Fibroblast of pulmonary artery (primary cell): ENCODE data around the gene NIN.

ENCODE experiments used
- DNase-seq: peaks from one replicate; pipeline ENCODE4 v3.0.0-alpha.2; 2010; ENCODE audit warnings: low read depth
- H3K4me3 ChIP-seq: replicated peaks from 2 replicates; pipeline ENCODE4 v1.5.1; 2011; ENCODE audit warnings: low read depth, mild to moderate bottlenecking, control low read depth, low read length, moderate library complexity
- TF ChIP-seq, protein P1 (sequence below): IDR thresholded peaks from 2 replicates; pipeline ENCODE4 v1.5.1; 2011; ENCODE audit warnings: mild to moderate bottlenecking, control low read depth, low read length, inconsistent platforms; ENCODE audit errors: missing control alignments

The NIN gene

DNA sequence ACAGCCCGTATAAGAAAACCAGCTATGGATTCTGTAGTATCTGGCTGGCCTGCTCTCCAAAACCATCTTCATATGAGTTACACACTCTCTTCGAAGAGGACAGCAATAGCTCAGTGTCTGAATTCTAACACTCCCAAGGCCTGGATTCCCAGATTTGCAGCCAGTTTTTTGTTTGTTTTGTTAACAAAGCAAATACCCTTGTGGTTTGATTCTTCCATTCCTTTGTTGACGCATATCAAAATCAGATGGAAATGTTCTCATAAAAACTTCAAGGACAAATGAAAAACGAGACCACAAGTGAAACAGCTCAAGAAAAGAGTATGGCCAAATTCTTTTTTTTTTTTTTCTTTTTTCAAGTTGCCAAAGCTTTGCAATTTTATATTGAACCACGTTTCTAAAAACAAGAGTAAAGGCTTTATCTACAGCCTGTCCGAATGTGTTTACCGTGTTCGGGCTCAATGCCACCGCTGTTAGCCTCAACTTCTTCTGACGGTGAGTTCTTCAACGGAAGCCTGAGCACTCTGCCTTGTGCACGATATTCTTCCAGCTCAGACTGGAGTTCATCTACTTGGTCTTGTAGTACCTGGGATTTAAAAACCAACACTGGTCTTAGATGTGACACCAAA, 67.5 kb downstream of the NIN start:
- TF ChIP-seq, protein P1, sequence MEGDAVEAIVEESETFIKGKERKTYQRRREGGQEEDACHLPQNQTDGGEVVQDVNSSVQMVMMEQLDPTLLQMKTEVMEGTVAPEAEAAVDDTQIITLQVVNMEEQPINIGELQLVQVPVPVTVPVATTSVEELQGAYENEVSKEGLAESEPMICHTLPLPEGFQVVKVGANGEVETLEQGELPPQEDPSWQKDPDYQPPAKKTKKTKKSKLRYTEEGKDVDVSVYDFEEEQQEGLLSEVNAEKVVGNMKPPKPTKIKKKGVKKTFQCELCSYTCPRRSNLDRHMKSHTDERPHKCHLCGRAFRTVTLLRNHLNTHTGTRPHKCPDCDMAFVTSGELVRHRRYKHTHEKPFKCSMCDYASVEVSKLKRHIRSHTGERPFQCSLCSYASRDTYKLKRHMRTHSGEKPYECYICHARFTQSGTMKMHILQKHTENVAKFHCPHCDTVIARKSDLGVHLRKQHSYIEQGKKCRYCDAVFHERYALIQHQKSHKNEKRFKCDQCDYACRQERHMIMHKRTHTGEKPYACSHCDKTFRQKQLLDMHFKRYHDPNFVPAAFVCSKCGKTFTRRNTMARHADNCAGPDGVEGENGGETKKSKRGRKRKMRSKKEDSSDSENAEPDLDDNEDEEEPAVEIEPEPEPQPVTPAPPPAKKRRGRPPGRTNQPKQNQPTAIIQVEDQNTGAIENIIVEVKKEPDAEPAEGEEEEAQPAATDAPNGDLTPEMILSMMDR: no peak
- DNase-seq: peak; percentile 53

GRCh38 chr14:50762931-50763300, 68.0 kb downstream of the NIN start:
- no peak overlapping the region for H3K4me3 ChIP-seq
- TF ChIP-seq, protein P1: no peak
- DNase-seq: no peak

More for the DNA sequence above, 67.5 kb downstream of the NIN start:
- H3K4me3 ChIP-seq: no peak overlapping the region

GRCh38 chr14:50762001-50762930, 68.7 kb downstream of the NIN start:
- TF ChIP-seq, protein P1: no peak
- peak; percentile 42 for DNase-seq
- H3K4me3 ChIP-seq: no peak overlapping the region

- TF ChIP-seq, protein P1: no peak
- DNase-seq: no peak
- no peak overlapping the region for H3K4me3 ChIP-seq
These were observed 71.0 kb downstream of the NIN start for GRCh38 chr14:50759800-50760543.

GRCh38 chr14:50758945-50759344, 72.0 kb downstream of the NIN start:
- DNase-seq: no peak
- H3K4me3 ChIP-seq: no peak overlapping the region
- TF ChIP-seq, protein P1: no peak

DNA sequence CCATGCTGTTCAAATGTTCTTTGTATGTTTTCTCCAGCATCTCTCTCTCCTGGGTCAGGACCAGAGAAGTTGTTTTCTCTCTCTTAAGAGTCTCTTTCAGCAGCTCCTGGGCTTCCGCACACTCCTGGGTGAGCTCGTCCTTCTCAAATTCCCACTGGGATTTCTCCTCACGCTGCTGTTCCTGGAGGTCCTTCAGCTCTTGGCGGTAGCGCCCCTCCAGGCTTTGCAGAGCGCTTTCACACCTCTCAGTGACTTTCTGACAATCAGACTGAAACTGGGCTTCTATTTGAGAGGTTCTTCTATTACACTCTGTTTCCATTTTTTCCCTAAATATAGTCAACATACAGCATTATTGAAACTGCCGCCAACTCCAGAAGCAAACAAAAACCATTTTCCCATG, 72.7 kb downstream of the NIN start:
- no peak for DNase-seq
- H3K4me3 ChIP-seq: no peak overlapping the region
- TF ChIP-seq, protein P1: no peak
